ENCODE measurements around the gene NIFK.
"Not testable (repeated sequence)": the region's sequence is repeated elsewhere in the genome, so short reads cannot be mapped to it uniquely, and the experiment has no call there.

The NIFK gene

DNA sequence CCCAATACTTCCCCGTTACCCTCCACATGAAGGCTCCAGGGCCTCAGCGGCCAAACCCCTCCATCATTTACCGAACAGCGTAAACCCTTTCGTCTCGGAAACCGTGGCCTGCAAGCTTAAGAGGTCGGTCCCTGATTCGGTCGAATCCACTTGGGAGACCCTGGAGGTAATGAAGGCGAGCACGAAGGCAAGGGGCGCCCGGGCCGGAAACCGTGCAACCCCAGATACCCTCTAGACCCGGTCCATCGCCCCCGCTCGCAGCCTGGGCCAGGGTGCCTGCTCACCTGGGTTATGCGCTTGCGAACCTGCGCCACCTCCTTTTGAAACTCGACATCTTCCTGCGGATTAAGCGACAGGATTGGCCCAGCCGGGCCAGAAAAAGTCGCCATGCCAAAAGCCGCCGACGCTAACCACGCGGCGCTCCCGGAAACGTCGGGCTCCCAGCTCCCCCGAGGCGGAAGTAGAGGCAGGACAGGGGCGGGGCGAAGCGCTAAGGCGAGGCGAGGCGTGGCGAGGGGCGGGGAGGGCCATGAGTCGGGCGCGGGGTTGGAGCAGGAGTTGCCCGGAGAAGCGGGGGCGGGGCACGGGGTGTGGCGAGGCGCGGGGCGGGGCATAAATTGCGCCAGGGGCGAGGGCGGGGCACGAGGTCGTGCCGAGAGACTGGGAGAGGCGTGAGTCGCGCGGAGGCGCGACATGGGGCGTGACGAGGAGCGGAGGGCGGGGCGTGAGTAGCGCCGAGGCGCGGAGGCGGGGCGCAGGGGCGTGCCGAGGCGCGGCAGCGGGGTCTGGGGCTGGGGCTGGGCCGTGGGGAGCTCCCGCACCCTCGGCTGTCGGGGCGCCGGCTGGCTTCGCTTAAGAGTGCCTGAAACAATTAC is at the start of gene NIFK:
Gene NIFK, minus strand, starts transcription at position 414 of the 875 bp plus-strand sequence. Its CDS starts 25 bp downstream, at position 389.
- DNase-seq (ENCODE audit: low spot score) = peak; percentile 99

DNA sequence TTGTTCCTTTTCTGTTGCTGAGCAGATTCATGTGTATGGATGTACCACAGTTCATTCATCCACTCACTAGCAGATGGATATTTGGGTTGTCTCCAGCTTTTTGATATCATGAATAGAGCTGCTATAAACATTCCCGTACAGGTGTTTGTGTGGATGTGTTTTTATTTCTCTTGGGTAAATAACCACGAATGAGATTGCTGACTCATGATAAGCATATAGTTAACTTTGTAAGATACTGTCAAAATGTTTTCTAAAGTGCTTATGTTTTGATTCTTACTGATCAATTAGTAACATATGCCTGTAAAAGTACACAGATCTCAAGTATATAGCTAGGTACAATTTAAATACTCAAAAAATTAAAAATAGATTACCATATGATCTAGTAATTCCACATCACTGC is 46.5 kb upstream of the NIFK start:
- DNase-seq (ENCODE audit: low spot score) = no peak

DNA sequence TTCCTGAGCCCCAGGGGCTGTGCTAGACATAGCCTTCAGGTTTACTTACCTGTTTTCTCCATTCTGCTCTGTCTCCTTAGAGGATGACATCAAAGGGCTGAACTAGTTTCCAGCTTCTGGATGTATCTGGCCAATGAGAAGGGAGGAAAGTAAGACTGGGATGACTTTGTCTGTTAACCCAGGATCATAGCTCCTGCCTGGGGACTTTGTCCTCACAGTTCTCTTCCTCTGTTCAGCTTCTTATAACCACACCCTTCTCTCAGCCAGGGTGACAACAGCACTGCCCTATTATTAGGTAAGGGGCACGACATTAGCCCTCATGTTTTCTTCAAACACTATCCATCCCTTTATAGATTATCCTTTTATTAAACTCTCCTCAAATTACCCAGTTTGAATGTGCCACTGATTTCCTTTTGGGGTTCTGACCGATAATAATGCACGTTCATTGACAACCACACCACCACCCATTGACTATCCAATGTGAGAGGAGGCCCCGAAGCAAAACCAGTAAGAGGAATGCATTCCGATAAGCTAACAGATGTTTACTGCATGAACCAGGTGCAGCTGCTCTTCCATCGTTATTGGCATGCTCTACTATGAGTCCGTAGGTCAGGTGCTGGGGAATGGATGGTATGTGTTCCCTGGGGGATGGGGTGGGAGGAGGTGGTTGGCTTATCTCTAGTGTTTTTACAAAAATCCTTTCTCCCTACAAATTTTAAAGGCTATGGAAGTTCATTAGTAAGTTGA is 42.2 kb upstream of the NIFK start:
- DNase-seq (ENCODE audit: low spot score) = no peak

DNA sequence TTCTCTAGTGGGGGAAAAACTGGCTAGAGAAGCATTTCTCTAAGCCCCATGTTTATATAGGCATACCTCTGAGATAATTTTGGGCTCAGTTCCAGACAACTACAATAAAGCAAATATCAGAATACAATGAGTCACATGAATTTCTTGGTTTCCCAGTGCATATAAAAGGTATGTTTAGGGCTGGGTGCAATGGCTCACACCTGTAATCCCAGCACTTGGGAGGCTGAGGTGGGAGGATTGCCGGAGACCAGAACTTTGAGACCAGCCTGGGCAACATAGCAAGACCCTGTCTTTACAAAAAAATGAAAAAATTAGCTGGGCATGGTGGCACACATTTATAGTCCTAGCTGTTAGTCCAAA is 41.0 kb upstream of the NIFK start:
- DNase-seq (ENCODE audit: low spot score) = no peak

DNA sequence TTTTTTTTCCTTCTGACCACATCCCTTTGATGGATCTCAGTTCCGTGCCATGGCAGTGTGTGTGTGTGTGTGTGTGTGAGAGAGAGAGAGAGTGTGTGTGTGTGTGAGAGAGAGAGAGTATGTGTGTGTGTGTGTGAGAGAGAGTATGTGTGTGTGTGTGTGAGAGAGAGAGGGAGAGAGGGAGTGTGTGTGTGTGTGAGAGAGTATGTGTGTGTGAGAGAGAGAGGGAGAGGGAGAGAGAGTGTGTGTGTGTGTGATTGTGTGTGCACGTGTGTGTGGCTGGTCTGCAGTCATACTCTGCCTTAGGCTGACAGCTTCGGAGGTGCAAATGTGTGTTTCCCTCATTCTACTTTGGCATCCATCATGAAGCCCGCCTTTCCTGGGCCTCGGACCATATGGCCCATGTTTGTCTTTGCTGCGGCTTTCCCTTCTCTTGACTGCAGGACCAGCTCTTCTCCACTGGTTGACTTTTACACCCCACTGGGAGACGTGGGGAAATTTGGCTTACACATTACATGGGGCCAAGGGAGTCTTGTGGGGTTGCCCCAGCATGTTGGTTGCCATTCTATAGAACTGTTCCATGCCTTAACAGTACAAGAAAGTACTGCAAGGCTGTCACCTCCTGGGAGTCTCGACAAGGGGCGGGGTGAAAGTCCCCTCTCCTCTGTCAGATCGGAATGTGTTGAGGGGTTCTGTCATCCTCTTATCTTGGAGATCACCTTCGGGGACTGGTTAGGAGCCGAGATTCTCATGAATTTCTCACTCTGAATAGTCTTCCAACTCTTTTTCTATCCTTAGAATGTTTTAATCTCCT is 40.4 kb upstream of the NIFK start:
- no peak for DNase-seq (ENCODE audit: low spot score)

DNA sequence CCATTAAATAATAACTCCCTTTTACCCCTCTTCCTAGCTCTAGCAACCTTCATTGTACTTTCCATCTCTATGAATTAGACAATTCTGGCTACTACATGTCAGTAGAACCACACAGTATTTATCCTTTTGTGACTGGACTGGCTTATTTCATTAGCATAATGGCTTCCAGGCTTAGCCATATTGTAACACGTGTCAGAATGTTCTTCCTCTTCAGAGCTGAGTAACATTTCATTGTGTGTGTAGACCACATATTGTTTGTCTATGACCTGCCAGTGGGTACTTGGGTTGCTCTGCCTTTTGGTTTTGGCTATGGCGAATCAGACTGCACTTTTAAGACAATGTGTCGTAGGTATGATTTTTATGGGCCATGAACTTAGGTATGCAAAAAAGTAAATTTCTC is 39.7 kb upstream of the NIFK start:
- no peak for DNase-seq (ENCODE audit: low spot score)

DNA sequence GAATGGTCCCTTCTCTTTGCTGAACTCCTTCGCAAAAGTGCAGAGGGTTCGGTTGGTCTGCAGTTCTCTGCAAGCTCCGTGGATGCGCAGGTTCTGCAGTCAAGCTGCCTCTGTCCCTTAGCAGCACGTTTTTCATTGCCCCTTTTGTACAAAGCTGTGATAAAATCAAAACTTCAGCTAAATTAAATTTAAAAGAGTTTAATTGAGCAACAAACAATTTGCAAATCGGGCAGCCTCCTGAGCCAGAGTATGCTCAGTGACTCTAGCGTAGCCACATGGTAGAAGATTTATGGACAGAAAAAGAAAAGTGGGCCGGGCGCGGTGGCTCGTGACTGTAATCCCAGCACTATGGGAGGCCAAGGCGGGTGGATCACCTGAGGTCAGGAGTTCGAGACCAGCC is 37.6 kb upstream of the NIFK start:
- no peak for DNase-seq (ENCODE audit: low spot score)

DNA sequence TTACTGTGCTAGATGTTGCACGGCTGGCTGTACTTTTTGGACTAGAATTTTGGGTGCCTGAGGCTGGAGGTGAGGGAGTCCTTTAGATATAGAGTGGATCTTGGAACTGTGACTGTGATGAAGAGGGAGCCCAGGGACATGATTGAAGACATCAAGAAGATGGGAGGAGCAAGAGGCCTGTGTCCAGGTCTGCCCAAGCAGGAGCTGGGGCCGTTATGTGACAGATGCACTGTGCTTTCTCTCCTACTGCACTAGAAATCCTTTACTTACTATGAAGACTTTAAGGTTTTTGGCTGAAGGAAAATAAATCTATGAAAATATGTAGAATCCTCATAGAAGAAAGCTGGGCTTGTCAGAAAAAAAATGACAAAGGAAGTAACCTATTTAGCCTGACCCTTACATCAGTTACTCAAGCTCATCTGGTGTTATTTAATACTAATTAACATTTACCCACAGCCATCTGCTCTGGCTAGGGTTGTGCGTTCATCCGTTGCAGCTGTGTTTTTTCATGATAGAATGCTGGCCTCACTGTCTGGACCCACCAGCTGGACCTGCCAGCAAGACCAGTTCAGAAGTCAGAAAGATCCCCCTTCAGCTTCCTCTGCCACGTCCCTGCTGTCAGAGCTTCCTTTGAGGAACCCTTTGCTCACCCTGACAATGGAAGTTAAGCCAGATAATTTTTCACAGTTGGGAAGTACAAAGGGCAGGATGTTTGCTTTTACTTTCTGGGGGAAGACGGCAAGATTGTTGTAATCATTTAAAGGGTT is 35.5 kb upstream of the NIFK start:
- no peak for DNase-seq (ENCODE audit: low spot score)

DNA sequence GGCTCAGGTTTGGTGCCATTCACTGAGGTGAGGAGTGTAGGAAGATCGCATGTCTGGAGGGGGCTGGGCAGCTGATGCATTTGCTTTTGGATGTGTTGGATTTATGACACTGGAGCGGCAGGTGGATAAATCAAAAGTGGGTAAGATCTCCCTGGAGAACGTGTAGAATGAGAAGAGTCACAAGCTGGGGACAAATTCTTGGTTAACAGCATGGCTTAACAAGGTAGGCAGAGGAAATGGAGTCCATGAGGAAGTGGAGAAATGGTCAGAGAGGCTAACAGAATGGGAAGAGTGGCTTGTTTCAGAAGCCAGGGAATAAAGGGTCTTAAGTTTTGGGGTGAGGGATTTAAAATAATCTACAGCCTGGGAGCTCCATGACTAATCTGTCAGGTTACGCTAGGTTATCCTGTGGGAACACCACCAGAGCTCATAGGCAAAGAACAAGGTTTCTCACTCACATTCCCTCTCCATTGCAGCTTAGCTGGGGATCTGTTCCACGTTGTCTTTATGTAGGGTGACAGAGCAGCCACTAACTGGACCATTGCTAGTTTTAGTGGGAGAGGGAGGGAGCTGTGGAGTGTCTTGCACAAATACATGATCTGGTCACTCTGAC is 31.6 kb upstream of the NIFK start:
- DNase-seq (ENCODE audit: low spot score) = no peak

DNA sequence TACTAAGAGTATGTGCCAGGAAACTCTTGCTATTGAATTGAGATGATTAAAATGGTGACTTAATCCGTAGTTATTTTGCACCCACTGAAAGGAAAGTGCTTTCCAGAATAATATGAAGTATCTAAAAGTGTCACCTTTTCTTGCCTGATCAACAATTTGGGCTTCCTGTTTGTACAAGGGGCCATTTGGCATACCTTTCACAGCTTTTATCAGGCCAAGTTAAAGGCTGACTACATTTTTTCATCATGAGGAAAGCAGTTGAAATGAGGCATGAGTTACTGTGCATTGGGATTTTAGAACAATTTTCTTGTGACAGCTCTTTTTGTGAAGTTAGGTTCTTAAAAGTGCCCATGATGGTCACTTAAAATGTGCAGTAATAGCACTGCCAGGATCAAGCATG is 29.9 kb upstream of the NIFK start:
- no peak for DNase-seq (ENCODE audit: low spot score)

DNA sequence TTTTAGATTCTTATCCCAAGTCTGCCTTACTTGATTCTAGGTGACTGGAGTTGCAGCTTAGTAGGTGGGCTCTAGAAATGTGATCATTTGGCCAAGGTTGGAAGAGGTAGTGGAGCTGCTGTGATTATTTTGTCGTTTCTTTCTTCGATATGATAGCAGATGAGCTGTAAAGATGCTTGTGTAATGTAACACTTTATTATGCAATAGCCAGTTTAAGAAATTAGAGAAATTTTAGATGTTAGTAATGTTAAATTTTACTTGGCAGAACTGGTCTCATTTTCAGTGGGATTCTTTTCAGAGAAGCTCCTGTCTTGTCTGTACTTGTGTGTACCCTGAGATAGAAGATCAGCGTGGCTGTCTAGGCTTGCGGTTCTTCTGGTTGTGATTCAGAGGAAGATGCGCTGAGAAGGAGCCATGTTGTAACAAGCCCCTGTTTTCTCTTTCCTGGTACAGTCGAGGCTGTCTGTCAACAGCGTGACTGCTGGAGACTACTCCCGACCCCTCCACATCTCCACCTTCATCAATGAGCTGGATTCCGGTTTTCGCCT is 28.1 kb upstream of the NIFK start:
- no peak for DNase-seq (ENCODE audit: low spot score)

DNA sequence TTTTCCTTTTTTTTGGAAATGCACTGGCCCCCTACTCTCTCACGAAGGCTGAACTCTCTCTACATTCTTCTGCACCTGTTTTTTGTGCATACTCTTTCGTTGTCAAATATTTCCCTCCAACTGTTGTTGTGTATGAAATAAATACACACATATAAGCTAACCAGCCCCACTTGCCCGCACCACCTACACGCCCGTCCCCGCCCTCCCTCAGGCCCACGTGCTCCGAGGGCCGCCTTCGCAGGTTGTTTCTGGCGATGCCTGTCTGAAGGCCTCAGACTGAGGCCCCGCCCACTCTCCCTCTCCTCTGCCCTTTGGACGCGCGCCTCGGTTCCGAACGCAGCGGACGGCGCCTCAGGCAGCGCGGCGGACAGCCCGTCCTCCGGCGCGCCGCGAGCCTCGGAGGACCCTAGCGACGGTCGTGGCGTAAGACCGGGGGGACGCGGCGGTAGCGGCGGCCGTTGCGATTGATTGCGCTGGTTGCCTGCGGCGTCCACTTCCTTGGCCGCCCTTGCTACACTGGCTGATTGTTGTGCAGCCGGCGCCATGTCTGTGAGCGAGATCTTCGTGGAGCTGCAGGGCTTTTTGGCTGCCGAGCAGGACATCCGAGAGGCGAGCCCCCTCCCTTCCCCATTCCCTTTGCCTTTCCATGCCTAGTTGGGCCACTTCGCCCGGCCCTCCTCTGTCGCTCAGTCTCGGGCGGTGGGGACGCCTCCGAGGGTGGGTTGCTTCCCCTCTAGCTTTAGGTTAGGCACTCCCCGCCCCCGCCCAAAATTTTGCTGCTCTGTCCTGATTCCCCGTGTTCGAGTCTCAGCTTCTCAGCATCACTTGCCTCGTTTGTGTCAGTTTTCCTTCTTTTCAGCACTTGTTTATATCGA is 18.8 kb upstream of the NIFK start, which contains the start of gene TSN:
Gene TSN, plus strand, starts transcription at position 415 of the 875 bp plus-strand sequence. Its CDS starts 129 bp downstream, at position 544.
- peak; percentile 99 for DNase-seq (ENCODE audit: low spot score)

DNA sequence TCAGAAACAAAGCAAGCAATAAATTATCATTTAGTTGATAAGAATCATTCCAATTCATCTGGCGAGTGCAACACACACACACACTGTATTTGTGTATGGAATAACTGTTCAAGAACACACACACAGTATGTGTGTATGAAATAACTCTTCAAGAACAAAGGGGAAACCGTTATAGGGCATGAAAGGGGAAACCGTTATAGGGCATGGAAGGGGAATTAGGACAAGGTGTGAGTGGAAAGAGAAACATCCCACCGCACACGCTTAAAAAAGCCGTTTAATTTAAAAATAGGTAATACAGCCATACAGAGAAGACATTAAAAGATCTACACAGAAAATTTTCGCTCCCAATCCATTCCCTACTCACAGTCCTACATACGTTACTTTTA is 18.2 kb upstream of the NIFK start:
- no peak for DNase-seq (ENCODE audit: low spot score)

DNA sequence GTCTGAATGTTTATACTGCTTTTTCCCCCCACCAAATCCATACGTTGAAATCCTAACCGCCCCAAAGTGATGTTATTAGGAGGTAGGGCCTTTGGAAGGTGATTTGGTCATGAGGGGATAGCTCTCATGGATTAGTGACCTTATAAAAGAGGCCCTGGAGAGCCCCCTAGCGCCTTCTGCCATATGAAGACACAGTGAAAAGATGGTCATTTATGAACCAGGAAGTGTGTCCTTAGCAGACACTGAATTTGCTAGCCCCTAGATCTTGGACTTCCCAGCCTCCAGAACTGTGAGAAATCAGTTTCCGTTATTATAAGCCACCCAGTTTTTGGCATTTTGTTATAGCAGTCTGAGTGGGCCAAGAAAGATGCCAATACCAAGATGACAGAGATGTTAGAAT is 11.5 kb upstream of the NIFK start:
- peak; percentile 16 for DNase-seq (ENCODE audit: low spot score)

DNA sequence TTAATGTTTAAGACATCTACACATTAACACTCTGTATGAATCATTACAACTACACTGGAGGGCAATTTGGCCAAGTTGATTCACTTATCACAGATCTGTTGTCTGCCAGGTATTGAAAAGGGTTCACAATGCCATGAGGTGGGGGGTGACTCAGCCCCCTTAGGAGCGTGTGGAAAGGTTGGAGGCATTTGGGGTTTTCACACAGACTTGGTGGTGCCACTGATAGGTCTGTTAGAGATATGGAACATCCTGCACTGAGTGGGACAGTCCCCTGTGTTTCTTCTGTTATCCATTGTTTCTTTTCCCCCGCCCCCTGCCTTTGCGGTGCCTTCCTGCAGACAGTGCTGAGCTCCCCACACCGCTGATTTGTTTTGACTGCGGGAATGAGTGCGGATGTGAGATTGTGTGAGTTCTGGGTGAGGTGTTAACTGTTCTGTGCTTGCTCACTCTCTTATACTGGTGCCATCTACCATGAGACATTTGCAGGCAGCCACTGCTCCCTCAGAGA is 9.4 kb upstream of the NIFK start:
- peak; percentile 19 for DNase-seq (ENCODE audit: low spot score)

DNA sequence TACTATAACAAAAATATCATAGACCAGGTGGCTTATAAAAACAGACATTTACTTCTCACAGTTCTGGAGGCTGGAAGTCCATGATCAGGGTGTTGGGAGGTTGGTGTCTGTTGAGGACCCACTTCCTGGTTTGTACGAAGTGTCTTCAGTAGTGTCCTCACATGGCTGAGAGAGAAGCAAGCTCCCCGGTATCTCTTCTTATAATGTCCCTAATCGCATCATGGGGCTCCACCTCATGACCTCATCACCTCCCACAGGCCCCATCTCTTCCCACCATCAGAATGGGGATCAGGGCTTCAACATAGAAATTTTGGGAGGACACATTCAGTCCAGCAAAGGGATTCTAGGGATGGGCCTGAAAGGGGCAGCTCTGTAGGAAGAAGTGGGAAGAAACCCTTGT is 4.8 kb upstream of the NIFK start:
- DNase-seq (ENCODE audit: low spot score) = no peak

DNA sequence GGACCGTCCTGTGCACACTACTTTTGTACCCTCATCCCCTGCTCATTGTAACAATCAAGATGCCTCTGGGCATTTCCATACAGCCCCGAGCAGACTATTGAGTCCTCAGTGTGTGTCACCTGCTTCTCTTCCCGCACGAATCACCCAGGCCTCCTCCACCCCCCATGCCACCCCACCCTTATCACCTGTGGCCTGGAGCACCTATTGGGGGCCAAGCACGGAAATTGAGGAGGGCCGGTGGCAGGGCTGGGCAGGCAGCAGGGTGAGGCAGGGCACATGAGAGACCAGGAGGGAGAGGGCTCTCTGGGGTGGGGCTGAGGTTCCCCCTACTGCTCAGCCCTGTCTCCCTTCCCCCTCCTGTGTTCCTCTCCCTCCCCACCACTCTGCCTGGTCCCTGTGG is 4.3 kb upstream of the NIFK start:
- no peak for DNase-seq (ENCODE audit: low spot score)

DNA sequence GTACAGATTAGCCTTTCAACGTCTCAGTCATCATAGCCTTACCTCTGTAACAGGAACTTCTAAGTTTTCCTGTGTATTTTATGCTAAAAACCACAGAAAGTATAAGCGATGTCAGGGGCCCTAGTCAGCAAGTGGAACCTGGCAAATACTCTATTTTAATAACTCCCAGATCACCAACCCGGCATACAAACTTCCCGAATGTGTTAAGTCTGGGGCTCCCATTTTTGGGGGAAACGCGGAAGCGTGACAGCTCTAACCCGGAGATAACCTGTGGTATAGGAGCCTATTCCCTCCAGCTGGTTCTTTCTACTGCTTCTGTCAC is 574 bp downstream of the NIFK start:
- no peak for DNase-seq (ENCODE audit: low spot score)

DNA sequence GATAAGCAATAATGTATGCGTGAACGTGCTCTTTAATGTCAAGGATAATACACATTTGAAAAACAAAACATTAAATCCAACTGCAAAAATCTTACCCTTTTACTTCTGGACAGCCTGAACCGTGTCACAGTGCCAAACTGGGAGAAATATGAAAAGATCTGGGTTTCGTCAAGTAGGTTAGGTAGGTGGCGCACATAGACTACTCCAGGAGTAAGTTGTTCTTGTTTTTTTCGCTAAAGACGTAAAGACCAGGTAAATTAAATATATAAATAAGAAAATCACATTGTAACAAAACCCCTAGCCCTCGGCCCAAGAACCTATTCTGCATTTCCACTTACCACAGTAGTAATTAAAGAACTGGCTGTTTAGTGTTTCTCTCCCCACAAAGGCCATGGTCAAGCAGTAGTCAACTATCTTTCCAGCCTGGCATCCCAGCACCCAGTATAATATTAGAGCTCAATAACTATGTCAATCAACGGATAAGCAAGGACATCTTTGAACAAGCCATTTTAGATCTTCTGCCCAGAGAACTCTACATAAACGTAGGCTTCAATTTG is 1.1 kb downstream of the NIFK start:
- DNase-seq (ENCODE audit: low spot score) = peak; percentile 9

DNA sequence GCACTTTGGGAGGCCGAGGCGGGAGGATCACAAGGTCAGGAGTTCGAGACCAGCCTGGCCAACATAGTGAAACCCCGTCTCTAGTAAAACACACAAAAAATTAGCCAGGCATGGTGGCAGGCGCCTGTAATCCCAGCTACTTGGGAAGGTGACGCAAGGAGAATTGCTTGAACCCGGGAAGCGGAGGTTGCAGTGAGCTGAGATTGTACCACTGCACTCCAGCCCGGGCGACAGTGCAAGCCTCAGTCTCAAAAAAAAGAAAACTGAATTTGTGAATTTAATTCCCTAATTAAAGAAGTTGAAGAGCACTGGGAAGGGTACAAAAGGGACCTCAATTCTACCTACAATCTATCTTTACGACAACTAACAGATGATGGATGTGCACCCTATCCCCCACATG is 2.1 kb downstream of the NIFK start:
- not testable (repeated sequence) for DNase-seq (ENCODE audit: low spot score)
